Keratinocyte (primary cell): ENCODE data around the gene LRRC28. TPM values are rescaled to one million over a fixed set of nuclear protein-coding genes. Genes with fewer than 3 reads are reported as not detected.

Experiments
- DNase-seq: peaks from one replicate; pipeline ENCODE4 v3.0.0-alpha.2; 2011; ENCODE audit warnings: low read depth, missing footprints, low spot score
- FAIRE-seq: peaks from 2 replicates; lab custom pipeline; 2011; peaks lifted over from hg19 to GRCh38; lab: Jason Lieb, UNC
- H2AFZ ChIP-seq: 2 replicates; pipeline ENCODE4 v1.6.0; 2012; ENCODE audit warnings: low read length, control low read depth, inconsistent platforms; ENCODE audit not compliant: control insufficient read depth
- H3K27ac ChIP-seq: 2 replicates; pipeline ENCODE4 v1.5.1; 2011; ENCODE audit warnings: low read length; ENCODE audit not compliant: control insufficient read depth, insufficient read depth
- H3K27me3 ChIP-seq: 3 replicates; pipeline ENCODE4 v1.6.0; 2011; ENCODE audit warnings: low read length; ENCODE audit not compliant: control insufficient read depth, insufficient read depth; ENCODE audit errors: extremely low read depth
- H3K36me3 ChIP-seq, 2 experiments: 2 replicates in 1 of 2; 3 replicates in 1 of 2; pipeline ENCODE4 v1.5.1; 2011; ENCODE audit warnings: low read length in 2 of 2, mild to moderate bottlenecking in 1 of 2; ENCODE audit not compliant: control insufficient read depth in 2 of 2, insufficient read depth in 2 of 2; ENCODE audit errors: extremely low read depth in 1 of 2
- H3K4me1 ChIP-seq: 3 replicates; pipeline ENCODE4 v1.5.1; 2011; ENCODE audit warnings: low read length; ENCODE audit not compliant: control insufficient read depth, insufficient read depth; ENCODE audit errors: extremely low read depth
- H3K4me2 ChIP-seq: 3 replicates; pipeline ENCODE4 v1.6.0; 2011; ENCODE audit warnings: low read depth, low read length; ENCODE audit not compliant: control insufficient read depth, insufficient read depth; ENCODE audit errors: extremely low read depth
- H3K4me3 ChIP-seq, 3 experiments: fragments of 200-600 bp in 1 of 3; sonication (generic) in 1 of 3; 2 replicates in 2 of 3; 3 replicates in 1 of 3; pipeline ENCODE4 v1.5.1; 2011 to 2016; ENCODE audit warnings: low read length in 3 of 3, mild to moderate bottlenecking in 3 of 3, control low read depth in 2 of 3, inconsistent platforms in 1 of 3, low read depth in 1 of 3, mixed read lengths in 1 of 3, mixed run types in 1 of 3, moderate library complexity in 1 of 3; ENCODE audit not compliant: control insufficient read depth in 2 of 3, insufficient read depth in 2 of 3; ENCODE audit errors: extremely low read depth in 1 of 3
- H3K79me2 ChIP-seq: 2 replicates; pipeline ENCODE4 v1.6.0; 2012; ENCODE audit warnings: low read length; ENCODE audit not compliant: control insufficient read depth, insufficient read depth
- H3K9ac ChIP-seq: 3 replicates; pipeline ENCODE4 v1.6.0; 2011; ENCODE audit warnings: low read length; ENCODE audit not compliant: control insufficient read depth, insufficient read depth; ENCODE audit errors: extremely low read depth
- H3K9me1 ChIP-seq: 3 replicates; pipeline ENCODE4 v1.6.0; 2011; ENCODE audit warnings: low read length; ENCODE audit not compliant: control insufficient read depth, insufficient read depth; ENCODE audit errors: extremely low read depth
- H3K9me3 ChIP-seq: 2 replicates; pipeline ENCODE4 v1.5.1; 2012; ENCODE audit warnings: low read depth, low read length; ENCODE audit not compliant: control insufficient read depth
- H4K20me1 ChIP-seq: 3 replicates; pipeline ENCODE4 v1.6.0; 2011; ENCODE audit warnings: low read length; ENCODE audit not compliant: control insufficient read depth, insufficient read depth; ENCODE audit errors: extremely low read depth
- CTCF ChIP-seq, 3 experiments: IDR thresholded peaks in 1 of 3; conservative IDR thresholded peaks in 1 of 3; optimal IDR thresholded peaks in 1 of 3; 2 replicates in 2 of 3; 3 replicates in 1 of 3; pipeline versions ENCODE3 to v1.5.1; 2011; ENCODE audit warnings: low read length in 3 of 3, mild to moderate bottlenecking in 3 of 3, moderate library complexity in 2 of 3, control low read depth in 1 of 3, inconsistent platforms in 1 of 3; ENCODE audit not compliant: insufficient read depth in 2 of 3; ENCODE audit errors: extremely low read depth in 1 of 3
- EZH2 ChIP-seq: IDR thresholded peaks from one replicate; pipeline ENCODE4 v1.6.1; 2012; ENCODE audit warnings: inconsistent platforms, mild to moderate bottlenecking, low read length, moderate library complexity
- dilution Hi-C: fragments of 300-500 bp; cut with MboI; formaldehyde crosslinking; loops from one replicate; pipeline ENCODE4 v1.7.0; 2020; ENCODE audit warnings: low sequenced_read_pairs; ENCODE audit not compliant: extremely low pct_ligation_motif_present
- polyA plus RNA-seq, 5 experiments: library from polyadenylated mRNA; depleted of rRNA in 3 of 5; stranded (reverse) in 3 of 5; stranded (forward) in 1 of 5; unstranded in 1 of 5; fragments of >200 nt; gene quantifications; 1 replicate in 1 of 5; 2 replicates in 3 of 5; 3 replicates in 1 of 5; pipeline versions ENCODE4 v1.2.1 to v1.2.3, GENCODE V29; 2011 to 2012; ENCODE audit warnings: missing spikeins in 2 of 5, low read depth in 1 of 5, low replicate concordance in 1 of 5

The LRRC28 gene
- polyA plus RNA-seq, 1 donor (not counting 4 experiments of a cell fraction or from before 2014, with no cell fraction given) = 25.1 TPM

DNA sequence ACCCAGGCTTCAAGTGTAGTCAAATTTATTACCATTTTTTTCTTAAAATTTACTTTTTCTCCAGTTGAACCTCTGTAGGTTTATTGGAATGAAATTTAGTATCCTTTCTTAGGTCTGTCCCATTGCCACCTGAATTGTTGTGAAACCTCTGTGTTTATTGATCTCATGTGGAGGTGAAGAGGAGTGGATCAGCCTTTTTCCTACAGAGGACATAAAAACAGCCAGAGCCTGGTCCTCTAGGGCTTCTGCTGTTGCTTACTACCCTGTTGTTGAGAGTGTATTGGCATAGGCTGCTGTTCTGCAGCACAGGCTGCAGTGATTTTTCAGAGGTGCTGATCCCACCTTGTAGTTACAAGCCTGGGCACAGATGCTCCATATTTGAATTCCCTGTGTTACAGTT, 44.6 kb downstream of the LRRC28 start:
- H3K9me1 ChIP-seq = no peaks in the 10 kb centered on the region
- no peak overlapping the region for H3K27ac ChIP-seq
- no peak overlapping the region for H3K9ac ChIP-seq
- H3K27me3 ChIP-seq = no peaks in the 10 kb centered on the region
- no peaks in the 10 kb centered on the region for H3K9me3 ChIP-seq
- no peak overlapping the region for H3K4me2 ChIP-seq
- TF ChIP-seq EZH2 = no peak
- no peak for TF ChIP-seq CTCF (optimal IDR thresholded peaks at IDR 0.05 in 1 of 3, IDR thresholded peaks at IDR 0.05 in 1 of 3, conservative IDR thresholded peaks at IDR 0.05 in 1 of 3; ENCODE audit: extremely low read depth in 1 of 3, insufficient read depth in 2 of 3, low read length in 3 of 3)
- dilution Hi-C loops = no loop called here
- no peaks in the 10 kb centered on the region for H4K20me1 ChIP-seq
- FAIRE-seq (no peak), DNase-seq (no peak)
- no peak overlapping the region for H3K4me3 ChIP-seq
- no peaks in the 10 kb centered on the region for H3K79me2 ChIP-seq
- H3K4me1 ChIP-seq = no peaks in the 10 kb centered on the region
- peaks cover 0 to 1% of the 10 kb centered on the region in 2 experiments for H3K36me3 ChIP-seq
- H2AFZ ChIP-seq = no peak overlapping the region

DNA sequence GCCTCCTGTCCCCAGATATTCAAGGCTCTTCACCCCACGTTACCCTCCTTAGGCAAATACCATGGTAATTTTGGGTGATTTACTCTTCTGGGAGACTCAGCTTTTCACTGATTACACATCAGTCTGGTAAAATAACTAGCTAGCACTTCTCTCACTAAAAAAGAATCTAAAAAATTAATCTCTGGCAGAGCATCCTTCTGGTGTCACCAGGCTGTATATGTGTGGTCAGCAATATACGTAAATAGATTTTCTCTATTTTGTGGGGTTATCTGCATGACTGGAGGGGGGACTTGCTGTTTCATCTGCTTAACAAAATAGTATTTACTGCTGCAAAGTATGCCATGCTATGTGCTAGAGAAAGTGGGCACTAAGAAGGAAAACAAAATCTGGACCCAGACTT, 45.1 kb downstream of the LRRC28 start:
- TF ChIP-seq EZH2 (no peak), CTCF (optimal IDR thresholded peaks at IDR 0.05 in 1 of 3, IDR thresholded peaks at IDR 0.05 in 1 of 3, conservative IDR thresholded peaks at IDR 0.05 in 1 of 3; ENCODE audit: extremely low read depth in 1 of 3, insufficient read depth in 2 of 3, low read length in 3 of 3) (no peak)
- DNase-seq = no peak
- no peaks in the 10 kb centered on the region for H3K4me1 ChIP-seq
- no peaks in the 10 kb centered on the region for H3K9me1 ChIP-seq
- H3K36me3 ChIP-seq = peaks cover 0 to 1% of the 10 kb centered on the region in 2 experiments
- H3K4me3 ChIP-seq = no peak overlapping the region
- no peak overlapping the region for H3K27ac ChIP-seq
- H3K79me2 ChIP-seq = no peaks in the 10 kb centered on the region
- H3K27me3 ChIP-seq = no peaks in the 10 kb centered on the region
- FAIRE-seq = no peak
- no peak overlapping the region for H3K4me2 ChIP-seq
- no peak overlapping the region for H2AFZ ChIP-seq
- H4K20me1 ChIP-seq = no peaks in the 10 kb centered on the region
- H3K9ac ChIP-seq = no peak overlapping the region
- H3K9me3 ChIP-seq = no peaks in the 10 kb centered on the region
- dilution Hi-C loops = no loop called here
